ENCODE results near the gene AP4E1.
"Not testable (repeated sequence)": the region's sequence is repeated elsewhere in the genome, so short reads cannot be mapped to it uniquely, and the experiment has no call there.

The AP4E1 gene

DNA sequence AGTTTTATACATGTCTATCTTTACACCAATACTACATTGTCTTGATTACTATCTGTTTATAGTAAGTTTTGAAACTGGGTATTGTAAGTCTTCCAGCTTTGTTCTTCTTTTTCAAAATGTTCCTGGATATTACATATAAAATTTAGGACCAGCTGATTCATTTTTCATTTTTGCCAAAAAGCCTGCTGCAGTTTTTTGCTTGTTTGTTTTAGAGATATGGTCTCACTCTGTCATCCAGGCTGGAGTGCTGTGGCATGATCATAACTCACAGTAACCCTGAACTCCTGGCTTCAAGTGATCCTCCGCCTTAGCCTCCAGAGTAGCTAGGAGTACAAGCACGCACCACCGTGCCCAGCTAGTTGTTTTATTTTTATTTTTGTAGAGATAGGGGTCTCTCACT is 20.4 kb upstream of the AP4E1 start:
- DNase-seq (ENCODE audit: low read depth): no peak
- no peak for TF ChIP-seq CTCF (IDR thresholded peaks at IDR 0.05; ENCODE audit: control insufficient read depth, insufficient read depth, low read depth, low read length, missing control alignments)

GRCh38 chr15:50889589-50889988 is 18.9 kb upstream of the AP4E1 start:
- TF ChIP-seq CTCF (IDR thresholded peaks at IDR 0.05; ENCODE audit: control insufficient read depth, insufficient read depth, low read depth, low read length, missing control alignments): no peak
- no peak for DNase-seq (ENCODE audit: low read depth)
- no peak overlapping the region for H3K4me3 ChIP-seq (ENCODE audit: control insufficient read depth, low read depth, low read length)

More for the DNA sequence above, 20.4 kb upstream of the AP4E1 start:
- H3K4me3 ChIP-seq (ENCODE audit: control insufficient read depth, low read depth, low read length): no peak overlapping the region

DNA sequence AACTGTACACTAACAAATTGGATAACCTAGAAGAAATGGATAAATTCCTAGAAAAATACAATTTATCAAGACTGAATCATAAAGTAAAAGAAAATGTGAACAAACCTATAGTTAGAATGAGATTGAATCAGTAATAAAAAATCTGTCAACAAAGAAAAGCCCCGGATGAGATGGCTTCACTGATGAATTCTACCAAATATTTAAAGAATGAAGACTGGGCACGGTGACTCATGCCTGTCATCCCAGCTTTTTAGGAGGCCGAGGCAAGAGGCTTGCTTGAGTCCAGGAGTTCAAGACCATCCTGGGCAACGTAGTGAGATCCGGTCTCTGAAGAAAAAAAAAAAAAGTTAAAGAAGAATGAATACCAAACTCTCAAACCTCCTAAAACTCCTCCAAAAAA is 17.7 kb upstream of the AP4E1 start:
- H3K4me3 ChIP-seq (ENCODE audit: control insufficient read depth, low read depth, low read length): no peak overlapping the region
- DNase-seq (ENCODE audit: low read depth): no peak
- no peak for TF ChIP-seq CTCF (IDR thresholded peaks at IDR 0.05; ENCODE audit: control insufficient read depth, insufficient read depth, low read depth, low read length, missing control alignments)

DNA sequence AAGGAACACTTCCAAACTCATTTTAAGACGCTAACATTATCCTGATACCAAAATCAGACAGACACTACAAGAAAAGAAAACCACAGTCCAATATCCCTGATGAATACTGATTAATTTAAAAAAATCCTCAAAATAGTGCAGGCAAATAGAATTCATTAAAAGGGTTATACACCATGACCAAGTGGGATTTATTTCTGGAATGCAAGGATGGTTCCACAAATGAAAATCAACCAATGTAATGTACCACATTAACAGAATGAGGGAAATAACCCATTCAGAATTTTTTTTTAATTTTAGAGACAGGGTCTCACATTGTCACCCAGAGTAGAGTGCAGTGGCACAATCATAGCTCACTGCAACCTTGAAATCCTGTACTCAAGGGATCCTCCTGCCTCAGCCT is 17.3 kb upstream of the AP4E1 start:
- no peak for TF ChIP-seq CTCF (IDR thresholded peaks at IDR 0.05; ENCODE audit: control insufficient read depth, insufficient read depth, low read depth, low read length, missing control alignments)
- DNase-seq (ENCODE audit: low read depth): no peak
- no peak overlapping the region for H3K4me3 ChIP-seq (ENCODE audit: control insufficient read depth, low read depth, low read length)

DNA sequence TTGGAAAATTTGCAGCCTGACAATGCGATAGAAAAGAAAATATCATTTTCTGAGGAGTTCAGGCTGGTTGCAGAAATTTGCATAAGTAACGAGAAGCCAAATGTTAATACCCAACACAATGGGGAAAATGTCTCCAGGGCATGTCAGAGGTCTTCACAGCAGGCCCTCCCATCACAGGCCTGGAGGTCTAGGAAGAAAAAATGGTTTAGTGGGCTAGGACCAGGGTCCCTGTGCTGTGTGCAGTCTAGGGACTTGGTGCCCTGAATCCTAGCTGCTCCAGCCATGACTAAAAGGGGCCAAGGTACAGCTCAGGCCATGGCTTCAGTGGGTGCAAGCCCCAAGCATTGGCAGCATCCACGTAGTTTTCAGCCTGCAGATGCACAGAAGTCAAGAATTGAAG is 14.5 kb upstream of the AP4E1 start:
- no peak for DNase-seq (ENCODE audit: low read depth)
- H3K4me3 ChIP-seq (ENCODE audit: control insufficient read depth, low read depth, low read length): no peak overlapping the region
- no peak for TF ChIP-seq CTCF (IDR thresholded peaks at IDR 0.05; ENCODE audit: control insufficient read depth, insufficient read depth, low read depth, low read length, missing control alignments)

- DNase-seq (ENCODE audit: low read depth); H3K4me3 ChIP-seq (ENCODE audit: control insufficient read depth, low read depth, low read length): not testable (repeated sequence)
Measured at GRCh38 chr15:50901390-50901789, 7.1 kb upstream of the AP4E1 start.

DNA sequence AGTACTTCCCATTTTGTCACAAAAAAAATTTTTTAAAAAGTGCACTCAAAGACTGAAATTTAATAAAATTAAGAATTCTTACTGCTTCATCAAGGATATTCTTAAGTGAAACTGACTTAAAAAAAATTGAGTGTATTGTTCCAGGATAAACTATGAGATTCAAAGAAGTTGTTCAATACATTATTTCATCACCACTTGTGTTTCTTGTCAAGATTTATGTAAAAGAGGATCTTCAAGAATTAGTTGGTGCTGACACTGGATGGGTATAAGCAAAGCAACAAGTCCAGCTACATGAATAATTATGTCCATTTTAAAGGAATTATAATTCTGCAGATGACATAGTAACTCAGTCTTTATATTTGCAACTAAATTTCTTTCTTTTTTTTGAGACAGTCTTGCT is 4.3 kb upstream of the AP4E1 start:
- TF ChIP-seq CTCF (IDR thresholded peaks at IDR 0.05; ENCODE audit: control insufficient read depth, insufficient read depth, low read depth, low read length, missing control alignments): no peak
- DNase-seq (ENCODE audit: low read depth): no peak

More for the DNA sequence above, 4.3 kb upstream of the AP4E1 start:
- no peak overlapping the region for H3K4me3 ChIP-seq (ENCODE audit: control insufficient read depth, low read depth, low read length)

Data from AG09309 (cell line).